Brain microvascular endothelial cell (primary cell): ENCODE results near the gene DUSP22.

Experiments
- DNase-seq: peaks from one replicate; pipeline ENCODE4 v3.0.0-alpha.2; 2020
- H3K27ac ChIP-seq: fragments of 250-450 bp; sonication (Bioruptor Pico); 2 replicates; pipeline ENCODE4 v1.5.1; 2020; ENCODE audit warnings: mild to moderate bottlenecking, moderate library complexity
- H3K27me3 ChIP-seq: fragments of 250-450 bp; sonication (Bioruptor Pico); replicated peaks from 2 replicates; pipeline ENCODE4 v1.5.1; 2020; ENCODE audit warnings: mild to moderate bottlenecking
- H3K36me3 ChIP-seq: fragments of 250-450 bp; sonication (Bioruptor Pico); replicated peaks from 2 replicates; pipeline ENCODE4 v1.5.1; 2020; ENCODE audit warnings: mild to moderate bottlenecking
- H3K4me3 ChIP-seq: 2 replicates; pipeline ENCODE4 v1.5.1; 2011; ENCODE audit warnings: low read depth, mild to moderate bottlenecking, control low read depth, low read length, moderate library complexity
- in situ Hi-C: cut with HindIII; loops from 2 replicates; pipeline ENCODE4 v1.10.0; 2017; ENCODE audit warnings: low sequenced_read_pairs, low pct_ligation_motif_present
- TF ChIP-seq, protein P1 (sequence below): IDR thresholded peaks from 2 replicates; pipeline ENCODE4 v1.5.1; 2011; ENCODE audit warnings: low read depth, mild to moderate bottlenecking, moderate library complexity, low read length, control low read depth, inconsistent platforms; ENCODE audit errors: missing control alignments

The DUSP22 gene

DNA sequence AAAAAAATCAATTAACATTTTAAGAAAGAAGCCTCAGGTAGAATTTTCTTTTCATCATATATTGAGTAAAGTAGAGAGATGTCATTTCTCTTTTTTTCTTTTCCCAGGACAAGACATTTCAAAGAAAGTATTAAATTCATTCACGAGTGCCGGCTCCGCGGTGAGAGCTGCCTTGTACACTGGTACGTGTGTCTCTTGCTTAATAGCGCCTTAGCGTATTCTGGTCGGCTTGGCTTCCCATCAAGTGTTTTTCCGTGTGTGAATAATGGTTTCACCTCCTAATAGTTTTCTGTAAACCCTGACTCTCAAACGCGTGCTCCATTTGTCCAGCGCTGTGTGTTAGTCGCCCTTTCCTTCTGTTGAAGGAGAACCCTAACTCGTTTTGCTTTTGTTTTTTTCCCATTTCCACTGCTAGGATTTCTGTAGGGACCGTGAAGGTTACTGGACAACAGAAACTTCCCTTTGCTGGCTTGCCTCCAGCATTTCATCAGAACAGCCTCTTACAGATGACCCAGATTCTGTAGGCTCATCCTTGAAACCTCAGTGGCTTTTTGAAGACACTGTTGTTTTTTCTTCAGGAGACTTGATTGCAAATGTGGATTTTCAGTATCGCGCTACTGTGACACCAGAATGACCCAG lies 53.6 kb downstream of the DUSP22 start:
- Histone ChIP-seq H3K27ac (no peak overlapping the region), H3K36me3 (no peaks in the 10 kb centered on the region), H3K27me3 (no peaks in the 10 kb centered on the region), H3K4me3 (no peak overlapping the region)
- peak; percentile 11 for DNase-seq
- TF ChIP-seq, protein P1, sequence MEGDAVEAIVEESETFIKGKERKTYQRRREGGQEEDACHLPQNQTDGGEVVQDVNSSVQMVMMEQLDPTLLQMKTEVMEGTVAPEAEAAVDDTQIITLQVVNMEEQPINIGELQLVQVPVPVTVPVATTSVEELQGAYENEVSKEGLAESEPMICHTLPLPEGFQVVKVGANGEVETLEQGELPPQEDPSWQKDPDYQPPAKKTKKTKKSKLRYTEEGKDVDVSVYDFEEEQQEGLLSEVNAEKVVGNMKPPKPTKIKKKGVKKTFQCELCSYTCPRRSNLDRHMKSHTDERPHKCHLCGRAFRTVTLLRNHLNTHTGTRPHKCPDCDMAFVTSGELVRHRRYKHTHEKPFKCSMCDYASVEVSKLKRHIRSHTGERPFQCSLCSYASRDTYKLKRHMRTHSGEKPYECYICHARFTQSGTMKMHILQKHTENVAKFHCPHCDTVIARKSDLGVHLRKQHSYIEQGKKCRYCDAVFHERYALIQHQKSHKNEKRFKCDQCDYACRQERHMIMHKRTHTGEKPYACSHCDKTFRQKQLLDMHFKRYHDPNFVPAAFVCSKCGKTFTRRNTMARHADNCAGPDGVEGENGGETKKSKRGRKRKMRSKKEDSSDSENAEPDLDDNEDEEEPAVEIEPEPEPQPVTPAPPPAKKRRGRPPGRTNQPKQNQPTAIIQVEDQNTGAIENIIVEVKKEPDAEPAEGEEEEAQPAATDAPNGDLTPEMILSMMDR: no peak
- in situ Hi-C loops: no loop called here

DNA sequence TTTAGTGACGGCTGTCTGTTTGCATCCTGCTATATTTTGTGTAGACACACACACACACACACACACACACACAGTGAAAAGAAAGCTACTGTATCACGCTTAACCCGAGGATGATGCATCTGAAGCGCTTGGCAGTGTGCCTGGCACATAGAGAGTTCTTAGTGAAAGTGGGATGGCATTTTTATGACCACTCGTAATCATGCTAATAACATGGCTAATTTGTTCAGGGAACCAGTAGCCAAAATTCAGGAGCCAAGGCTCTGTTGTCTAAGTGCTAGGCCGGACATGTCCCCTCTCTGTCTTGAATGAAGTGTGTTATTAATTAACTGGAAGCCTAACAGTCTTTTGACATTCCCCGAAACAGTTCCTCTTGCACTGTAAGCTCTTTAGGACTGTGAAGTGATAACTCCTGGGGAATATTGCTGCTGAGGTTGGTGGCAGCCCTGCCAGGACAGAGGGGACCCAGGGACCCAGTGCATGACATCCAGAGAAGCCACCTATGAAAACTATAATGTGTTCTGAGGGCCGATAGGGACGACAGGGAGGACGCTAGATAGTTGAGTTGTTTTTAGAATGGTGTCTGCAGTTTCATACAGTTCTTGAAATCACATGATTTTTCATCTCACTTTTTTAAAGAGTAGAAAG lies 54.2 kb downstream of the DUSP22 start:
- no peak overlapping the region for H3K4me3 ChIP-seq
- H3K27me3 ChIP-seq: no peaks in the 10 kb centered on the region
- in situ Hi-C loops: no loop called here
- H3K36me3 ChIP-seq: no peaks in the 10 kb centered on the region
- no peak overlapping the region for H3K27ac ChIP-seq
- TF ChIP-seq, protein P1: no peak
- DNase-seq: peak; percentile 24

DNA sequence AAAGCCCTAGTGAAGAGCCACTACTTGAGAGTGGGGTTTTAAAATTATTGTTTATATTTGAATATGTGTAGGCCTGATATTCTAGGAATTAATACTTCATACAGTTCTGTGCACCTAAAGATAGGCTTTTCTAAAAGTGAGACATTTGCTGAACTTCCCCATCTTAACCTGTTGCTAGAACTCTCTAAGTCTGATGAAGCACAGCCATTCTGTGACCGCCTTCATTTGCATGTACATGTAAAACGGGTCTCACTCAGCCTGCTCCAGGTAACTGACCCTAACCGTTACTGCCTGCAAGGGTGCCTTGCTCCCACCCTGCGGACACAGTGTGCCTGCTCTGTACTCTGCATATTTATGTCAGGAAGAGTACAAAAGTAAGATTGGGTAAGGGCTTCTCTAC lies 54.9 kb downstream of the DUSP22 start:
- no peak overlapping the region for H3K27ac ChIP-seq
- H3K4me3 ChIP-seq: no peak overlapping the region
- H3K36me3 ChIP-seq: no peaks in the 10 kb centered on the region
- no peaks in the 10 kb centered on the region for H3K27me3 ChIP-seq
- in situ Hi-C loops: no loop called here
- DNase-seq: no peak
- TF ChIP-seq, protein P1: no peak

DNA sequence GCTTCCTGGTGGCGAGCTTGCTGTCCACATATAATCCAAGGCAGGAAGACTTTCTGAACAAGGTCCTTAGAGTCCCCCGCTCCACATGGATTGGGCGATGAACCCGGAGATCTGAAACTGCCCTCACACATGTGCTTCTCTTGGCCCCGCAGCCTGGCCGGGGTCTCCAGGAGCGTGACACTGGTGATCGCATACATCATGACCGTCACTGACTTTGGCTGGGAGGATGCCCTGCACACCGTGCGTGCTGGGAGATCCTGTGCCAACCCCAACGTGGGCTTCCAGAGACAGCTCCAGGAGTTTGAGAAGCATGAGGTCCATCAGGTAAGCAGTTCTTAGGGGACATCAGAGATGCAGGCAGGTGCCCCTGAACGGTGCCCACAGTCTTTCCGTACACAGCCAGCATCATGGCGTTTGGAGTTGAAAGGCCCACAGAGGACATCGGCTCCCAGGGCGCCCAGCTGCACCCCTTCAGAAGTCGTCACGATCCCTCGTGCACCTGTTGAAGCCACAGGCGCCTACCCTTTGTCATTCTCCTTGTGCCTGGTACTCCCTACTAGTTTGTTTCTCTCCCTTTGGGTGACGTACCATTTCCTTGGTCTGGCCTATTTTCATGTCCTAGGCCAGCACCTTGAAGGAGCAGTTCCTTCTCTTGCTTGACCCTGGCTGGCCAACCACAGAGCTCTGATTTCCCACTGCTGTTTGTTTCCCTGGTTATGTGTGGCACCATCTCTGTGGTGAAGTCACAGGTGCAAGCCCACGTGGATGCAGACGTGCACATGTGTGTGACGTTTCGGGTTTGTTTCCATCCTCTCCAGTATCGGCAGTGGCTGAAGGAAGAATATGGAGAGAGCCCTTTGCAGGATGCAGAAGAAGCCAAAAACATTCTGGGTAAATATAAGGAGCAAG lies 55.9 kb downstream of the DUSP22 start:
- H3K4me3 ChIP-seq: no peak overlapping the region
- DNase-seq: no peak
- H3K36me3 ChIP-seq: no peaks in the 10 kb centered on the region
- H3K27me3 ChIP-seq: no peaks in the 10 kb centered on the region
- in situ Hi-C loops: no loop called here
- no peak overlapping the region for H3K27ac ChIP-seq
- TF ChIP-seq, protein P1: no peak

DNA sequence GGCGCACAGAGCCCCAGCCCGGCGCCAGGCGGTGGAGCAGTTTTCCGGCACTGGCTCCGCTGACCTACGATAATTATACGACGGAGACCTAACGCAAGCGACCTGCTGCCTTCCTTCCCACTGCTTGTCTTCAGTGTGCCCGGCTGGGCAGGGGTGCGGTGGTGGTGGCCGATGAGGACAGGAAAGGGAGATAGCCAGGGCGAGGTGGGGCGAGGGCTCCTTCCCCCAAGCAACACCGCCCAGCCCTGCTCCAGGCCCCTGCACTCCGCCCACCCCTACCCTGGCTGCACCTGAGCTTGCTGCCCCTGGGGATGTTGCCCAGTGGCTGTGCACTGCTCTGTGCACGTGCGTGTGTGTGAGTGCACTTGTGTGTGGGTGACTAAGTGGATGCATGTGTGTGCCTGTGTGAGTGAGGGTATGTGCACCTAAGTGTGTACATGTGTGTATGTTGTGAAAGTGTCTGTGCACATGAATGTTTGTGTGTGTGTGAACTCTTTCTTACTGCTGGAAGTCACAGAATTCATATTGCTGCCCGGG lies 56.6 kb downstream of the DUSP22 start:
- in situ Hi-C loops: no loop called here
- Histone ChIP-seq H3K4me3 (no peak overlapping the region), H3K27me3 (no peaks in the 10 kb centered on the region), H3K36me3 (no peaks in the 10 kb centered on the region), H3K27ac (no peak overlapping the region)
- TF ChIP-seq, protein P1: no peak
- DNase-seq: no peak
